ENCODE measurements around the gene RNF2.
"Not testable (repeated sequence)": the region's sequence is repeated elsewhere in the genome, so short reads cannot be mapped to it uniquely, and the experiment has no call there.

The RNF2 gene

DNA sequence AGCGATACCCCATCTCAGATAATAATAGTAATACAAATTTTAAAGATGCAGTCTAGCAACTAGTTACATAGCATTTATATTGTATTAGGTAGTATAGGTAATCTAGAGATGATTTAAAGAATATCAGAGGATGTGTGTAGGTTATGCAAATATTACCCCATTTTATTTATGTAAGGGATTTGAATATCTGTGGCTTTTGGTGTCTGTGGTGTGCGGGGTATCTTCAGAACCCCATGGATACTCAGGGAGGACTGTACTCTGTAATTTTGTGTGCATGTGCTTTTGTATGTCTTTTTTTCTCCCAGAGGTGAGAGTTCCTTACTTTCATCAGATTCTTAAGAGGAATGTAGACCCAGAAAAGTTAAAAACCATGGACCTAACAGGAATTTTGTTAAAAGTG lies 12.8 kb downstream of the RNF2 start:
- Mint-ChIP-seq H3K27ac (ENCODE audit: low read depth) (no peak overlapping the region), H3K36me3 (ENCODE audit: insufficient read depth) (no peaks in the 10 kb centered on the region), H3K4me1 (peaks cover 45% of the 10 kb centered on the region), H3K4me3 (no peak overlapping the region), H3K27me3 (no peaks in the 10 kb centered on the region), H3K9me3 (no peaks in the 10 kb centered on the region)
- no peak for DNase-seq (ENCODE audit: low spot score in 2 of 2)
- no peak for ATAC-seq (replicated peaks; ENCODE audit: extremely low read depth, poor library complexity, severe bottlenecking)

DNA sequence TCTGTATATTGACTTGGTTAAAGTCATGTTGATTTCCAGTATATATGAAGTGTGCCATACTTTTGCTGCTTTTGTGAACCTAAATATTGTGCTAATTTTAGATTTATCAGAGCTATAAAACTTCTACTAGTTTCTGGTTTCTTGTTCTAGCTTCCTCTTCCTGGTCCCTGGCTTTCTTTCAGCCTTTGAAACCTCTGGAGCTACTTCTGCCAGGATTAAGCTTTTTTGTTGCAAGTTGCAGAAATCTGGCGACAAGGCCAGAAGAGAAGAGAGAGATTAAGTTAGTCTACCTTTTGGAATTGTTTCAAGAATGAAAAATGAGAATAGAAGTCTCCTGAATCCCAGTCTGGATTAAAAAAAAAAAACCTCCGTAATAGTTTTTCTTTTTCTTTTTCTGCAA lies 13.5 kb downstream of the RNF2 start:
- ATAC-seq (replicated peaks; ENCODE audit: extremely low read depth, poor library complexity, severe bottlenecking) = no peak
- Mint-ChIP-seq H3K36me3 (ENCODE audit: insufficient read depth) (no peaks in the 10 kb centered on the region), H3K4me1 (peaks cover 47% of the 10 kb centered on the region), H3K27ac (ENCODE audit: low read depth) (no peak overlapping the region), H3K4me3 (no peak overlapping the region), H3K9me3 (no peaks in the 10 kb centered on the region), H3K27me3 (no peaks in the 10 kb centered on the region)
- no peak for DNase-seq (ENCODE audit: low spot score in 2 of 2)

DNA sequence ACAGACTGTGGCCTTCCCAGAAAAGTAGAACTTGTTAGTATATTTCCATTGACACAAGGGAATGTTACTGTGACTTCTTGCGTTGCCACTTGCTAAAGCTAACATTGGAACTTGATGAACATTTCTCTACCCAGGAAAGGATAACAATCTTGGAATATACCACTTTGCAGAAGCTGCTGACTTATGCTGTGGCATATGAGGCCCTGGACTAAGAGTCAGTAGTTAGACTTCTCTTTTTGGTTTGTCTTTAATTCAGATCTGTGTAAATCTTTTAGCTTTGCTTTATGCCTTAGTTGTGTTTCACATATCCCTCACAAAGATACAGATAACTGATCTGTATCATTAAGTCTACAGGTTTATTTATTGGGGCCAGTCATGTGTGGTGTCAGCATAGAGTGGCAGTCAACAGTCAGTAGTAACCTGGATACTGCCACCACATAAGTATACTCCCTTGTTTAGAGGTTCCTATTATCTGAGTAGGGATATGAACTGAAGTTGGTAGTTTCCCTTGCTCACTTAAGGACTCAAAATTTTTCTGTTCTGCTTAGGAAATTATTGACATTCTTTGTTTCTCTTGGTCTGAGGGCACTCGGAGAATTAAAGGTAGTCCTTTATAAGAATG lies 14.7 kb downstream of the RNF2 start:
- peaks cover 49% of the 10 kb centered on the region for H3K4me1 Mint-ChIP-seq
- ATAC-seq (replicated peaks; ENCODE audit: extremely low read depth, poor library complexity, severe bottlenecking) = no peak
- H3K27me3 Mint-ChIP-seq = no peaks in the 10 kb centered on the region
- no peak for DNase-seq (ENCODE audit: low spot score in 2 of 2)
- no peak overlapping the region for H3K27ac Mint-ChIP-seq (ENCODE audit: low read depth)
- H3K9me3 Mint-ChIP-seq = no peaks in the 10 kb centered on the region
- no peak overlapping the region for H3K4me3 Mint-ChIP-seq
- H3K36me3 Mint-ChIP-seq (ENCODE audit: insufficient read depth) = no peaks in the 10 kb centered on the region

DNA sequence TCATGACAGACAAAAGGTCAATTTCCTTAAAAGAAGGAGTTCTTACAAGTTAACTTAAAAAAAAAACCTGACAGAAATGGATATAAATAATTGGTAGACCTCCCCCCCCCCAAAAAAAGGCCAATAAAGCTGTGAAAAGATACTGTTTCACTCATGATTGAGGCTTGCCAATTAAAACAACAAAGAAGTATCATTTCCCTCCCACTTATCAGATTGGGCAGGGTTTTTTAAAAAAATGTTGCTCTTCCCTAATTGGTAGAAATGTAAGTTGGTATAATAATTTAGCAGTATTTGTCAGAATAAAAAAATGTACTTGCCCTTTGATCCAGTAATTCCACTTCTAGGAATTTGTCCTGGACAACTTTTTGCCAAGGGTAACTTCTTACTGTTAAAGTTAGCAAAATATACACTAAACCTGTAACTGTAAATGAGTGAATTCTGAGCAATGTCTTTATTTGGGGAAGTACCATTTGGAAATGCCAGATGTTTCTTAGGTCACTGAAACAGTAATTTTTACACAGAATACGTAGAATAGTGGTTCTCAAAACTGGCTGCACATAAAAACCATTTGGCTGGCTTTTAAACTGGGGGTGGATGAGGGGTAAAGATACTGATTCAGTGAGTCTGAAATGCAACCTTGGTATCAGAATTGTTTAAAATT lies 17.5 kb downstream of the RNF2 start:
- no peak for ATAC-seq (replicated peaks; ENCODE audit: extremely low read depth, poor library complexity, severe bottlenecking)
- H3K27ac Mint-ChIP-seq (ENCODE audit: low read depth) = no peak overlapping the region
- no peak for DNase-seq (ENCODE audit: low spot score in 2 of 2)
- no peaks in the 10 kb centered on the region for H3K36me3 Mint-ChIP-seq (ENCODE audit: insufficient read depth)
- no peaks in the 10 kb centered on the region for H3K27me3 Mint-ChIP-seq
- H3K4me1 Mint-ChIP-seq = peaks cover 69% of the 10 kb centered on the region
- H3K9me3 Mint-ChIP-seq = no peaks in the 10 kb centered on the region
- H3K4me3 Mint-ChIP-seq = no peak overlapping the region

DNA sequence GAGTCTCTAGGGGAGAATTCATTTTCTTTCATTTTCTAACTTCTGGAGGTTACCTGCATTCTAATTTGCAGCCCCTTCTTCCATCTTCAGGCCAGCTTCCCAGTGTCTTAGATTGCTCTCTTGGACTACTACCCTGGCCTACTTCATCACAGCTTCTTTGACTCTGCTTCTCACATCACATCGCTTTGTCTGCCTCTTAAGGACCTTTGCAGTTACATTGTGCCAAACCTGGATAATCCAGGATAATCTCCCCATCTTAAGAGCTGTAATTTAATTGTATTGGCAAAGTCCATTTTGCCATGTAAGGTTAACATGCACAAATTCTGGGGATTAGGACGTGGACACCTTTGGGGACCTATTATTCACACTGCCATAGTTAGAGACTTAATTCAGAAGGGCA lies 18.4 kb downstream of the RNF2 start:
- ATAC-seq (replicated peaks; ENCODE audit: extremely low read depth, poor library complexity, severe bottlenecking) (no peak), DNase-seq (ENCODE audit: low spot score in 2 of 2) (no peak)
- Mint-ChIP-seq H3K36me3 (ENCODE audit: insufficient read depth) (no peaks in the 10 kb centered on the region), H3K9me3 (no peaks in the 10 kb centered on the region), H3K4me3 (no peak overlapping the region), H3K4me1 (peaks cover 70% of the 10 kb centered on the region), H3K27me3 (no peaks in the 10 kb centered on the region), H3K27ac (ENCODE audit: low read depth) (no peak overlapping the region)

DNA sequence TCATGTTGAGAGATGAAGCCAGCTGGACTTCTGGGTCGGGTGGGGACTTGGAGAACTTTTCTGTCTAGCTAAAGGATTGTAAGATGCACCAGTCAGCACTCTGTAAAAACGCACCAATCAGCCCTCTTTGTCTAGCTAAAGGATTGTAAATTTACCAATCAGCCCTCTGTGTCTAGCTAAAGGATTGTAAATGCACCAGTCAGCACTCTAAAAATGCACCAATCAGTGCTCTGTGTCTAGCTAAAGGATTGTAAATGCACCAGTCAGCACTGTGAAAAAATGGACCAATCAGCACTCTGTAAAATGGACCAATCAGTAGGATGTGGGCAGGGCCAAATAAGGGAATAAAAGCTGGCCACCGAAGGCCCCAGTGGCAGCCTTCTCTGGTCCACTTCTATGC lies 19.6 kb downstream of the RNF2 start:
- H3K4me1 Mint-ChIP-seq = peaks cover 64% of the 10 kb centered on the region
- ATAC-seq (replicated peaks; ENCODE audit: extremely low read depth, poor library complexity, severe bottlenecking); H3K4me3 Mint-ChIP-seq; H3K27ac Mint-ChIP-seq (ENCODE audit: low read depth); DNase-seq (ENCODE audit: low spot score in 2 of 2); H3K9me3 Mint-ChIP-seq; H3K36me3 Mint-ChIP-seq (ENCODE audit: insufficient read depth); H3K27me3 Mint-ChIP-seq: not testable (repeated sequence)

DNA sequence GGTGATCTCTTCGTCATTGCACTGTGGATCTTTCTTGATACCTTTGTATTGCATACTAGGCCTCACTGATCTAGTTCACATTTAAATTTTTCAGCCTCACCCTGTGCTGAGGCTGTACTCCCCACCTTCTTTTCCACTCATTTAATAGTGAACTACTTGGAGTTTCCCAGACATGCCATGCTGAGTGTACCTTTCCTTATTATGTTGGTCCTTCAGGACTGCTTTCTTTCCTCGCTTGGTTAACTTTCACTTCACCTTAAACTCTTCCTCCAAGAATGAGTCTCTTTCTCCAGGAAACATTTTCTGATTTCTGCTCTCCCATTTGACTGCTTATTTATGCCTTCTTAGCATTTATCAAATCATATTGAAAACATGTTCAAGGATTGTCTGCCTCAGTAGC lies 20.8 kb downstream of the RNF2 start:
- Mint-ChIP-seq H3K4me1 (peaks cover 60% of the 10 kb centered on the region), H3K9me3 (no peaks in the 10 kb centered on the region), H3K4me3 (no peak overlapping the region), H3K27me3 (no peaks in the 10 kb centered on the region), H3K27ac (ENCODE audit: low read depth) (no peak overlapping the region), H3K36me3 (ENCODE audit: insufficient read depth) (no peaks in the 10 kb centered on the region)
- no peak for ATAC-seq (replicated peaks; ENCODE audit: extremely low read depth, poor library complexity, severe bottlenecking)
- DNase-seq (ENCODE audit: low spot score in 2 of 2) = no peak

DNA sequence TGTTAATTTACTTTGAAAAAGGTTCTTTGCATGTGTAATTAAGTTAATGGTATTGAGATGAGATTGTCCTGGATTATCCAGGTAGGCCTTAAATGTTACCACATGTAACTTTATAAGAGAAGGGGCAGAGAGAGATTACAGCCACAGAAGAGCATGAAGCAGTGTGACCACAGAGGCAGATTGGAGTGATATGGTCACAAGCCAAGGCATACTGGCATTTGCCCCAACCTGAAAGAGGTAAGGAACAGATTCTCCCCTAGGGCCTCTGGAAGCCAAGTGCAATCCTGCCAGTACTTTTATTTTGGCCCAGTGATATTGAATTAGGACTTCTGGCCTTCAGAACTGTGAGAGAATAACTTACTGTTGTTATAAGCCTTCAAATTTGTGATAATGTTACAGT lies 23.0 kb downstream of the RNF2 start:
- no peaks in the 10 kb centered on the region for H3K36me3 Mint-ChIP-seq (ENCODE audit: insufficient read depth)
- no peaks in the 10 kb centered on the region for H3K9me3 Mint-ChIP-seq
- H3K27ac Mint-ChIP-seq (ENCODE audit: low read depth) = no peak overlapping the region
- H3K4me1 Mint-ChIP-seq = peaks cover 60% of the 10 kb centered on the region
- ATAC-seq (replicated peaks; ENCODE audit: extremely low read depth, poor library complexity, severe bottlenecking) (no peak), DNase-seq (ENCODE audit: low spot score in 2 of 2) (no peak)
- no peak overlapping the region for H3K4me3 Mint-ChIP-seq
- no peaks in the 10 kb centered on the region for H3K27me3 Mint-ChIP-seq

DNA sequence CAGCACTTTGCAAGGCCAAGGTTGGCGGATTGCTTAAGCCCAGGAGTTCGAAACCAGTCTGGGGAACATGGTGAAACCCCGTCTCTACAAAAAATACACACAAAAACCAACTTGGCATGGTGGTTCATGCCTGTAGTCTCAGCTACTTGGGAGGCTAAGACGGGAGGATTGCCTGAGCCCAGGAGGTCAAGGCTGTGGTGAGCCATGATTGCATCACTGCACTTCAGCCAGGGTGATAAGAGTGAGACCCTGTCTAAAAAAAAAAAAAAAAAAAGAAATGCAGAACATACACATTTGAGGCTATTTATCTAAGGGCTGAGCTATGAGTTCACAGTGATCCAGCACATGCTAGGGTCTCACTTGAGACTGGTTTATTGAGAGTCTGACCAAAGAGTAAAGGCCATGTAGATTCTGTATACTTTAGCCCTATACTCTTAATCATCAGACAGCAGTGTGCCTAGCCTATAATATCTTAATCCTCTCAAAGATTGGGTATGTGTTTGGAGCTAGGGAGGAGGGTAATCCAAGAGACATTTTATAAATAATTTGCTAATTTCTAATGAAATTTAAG lies 23.9 kb downstream of the RNF2 start:
- no peak for ATAC-seq (replicated peaks; ENCODE audit: extremely low read depth, poor library complexity, severe bottlenecking)
- Mint-ChIP-seq H3K4me1 (peaks cover 59% of the 10 kb centered on the region), H3K27me3 (no peaks in the 10 kb centered on the region), H3K36me3 (ENCODE audit: insufficient read depth) (no peaks in the 10 kb centered on the region), H3K27ac (ENCODE audit: low read depth) (no peak overlapping the region), H3K4me3 (no peak overlapping the region), H3K9me3 (no peaks in the 10 kb centered on the region)
- DNase-seq (ENCODE audit: low spot score in 2 of 2) = no peak

DNA sequence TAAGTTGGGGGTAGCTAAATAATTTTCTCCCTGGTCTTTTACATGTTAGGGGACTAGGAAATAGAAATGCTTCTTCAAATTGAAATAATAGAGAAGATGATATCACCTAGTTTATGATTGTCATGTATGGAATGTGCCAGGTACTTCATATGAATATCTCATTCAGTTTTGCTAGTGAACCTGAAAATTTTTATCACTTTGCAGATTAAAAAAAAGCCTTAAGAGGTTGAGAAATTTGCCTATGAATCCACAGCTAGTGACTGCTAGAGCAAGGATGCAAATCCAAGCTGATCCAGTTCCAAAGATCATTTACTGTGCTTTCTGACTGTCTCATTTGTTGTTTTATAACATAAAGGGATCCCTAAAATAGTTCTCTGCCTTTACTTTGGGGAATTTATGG lies 24.7 kb downstream of the RNF2 start:
- Mint-ChIP-seq H3K4me3 (no peak overlapping the region), H3K9me3 (no peaks in the 10 kb centered on the region), H3K4me1 (peaks cover 66% of the 10 kb centered on the region), H3K27ac (ENCODE audit: low read depth) (no peak overlapping the region), H3K27me3 (no peaks in the 10 kb centered on the region), H3K36me3 (ENCODE audit: insufficient read depth) (no peaks in the 10 kb centered on the region)
- ATAC-seq (replicated peaks; ENCODE audit: extremely low read depth, poor library complexity, severe bottlenecking) = no peak
- no peak for DNase-seq (ENCODE audit: low spot score in 2 of 2)

DNA sequence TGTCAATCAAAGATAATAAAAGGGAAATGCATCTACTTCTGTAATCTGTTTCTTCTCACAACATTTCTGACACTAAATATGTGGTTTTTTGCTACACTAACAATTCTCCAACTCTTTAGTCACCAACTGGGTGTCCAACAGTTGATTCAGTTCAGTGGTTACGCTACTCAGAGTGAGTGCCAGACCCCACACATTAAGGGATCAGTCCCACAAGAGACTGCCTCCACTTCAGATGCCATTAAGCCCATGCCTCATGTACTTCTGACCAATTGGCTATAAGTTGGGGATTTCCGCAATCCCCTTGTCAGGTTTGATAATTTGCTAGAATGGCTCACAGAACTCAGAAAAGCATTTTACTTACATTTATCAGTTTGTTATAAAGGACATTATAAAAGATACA lies 28.4 kb downstream of the RNF2 start:
- Mint-ChIP-seq H3K9me3 (no peaks in the 10 kb centered on the region), H3K4me3 (no peak overlapping the region), H3K36me3 (ENCODE audit: insufficient read depth) (peaks cover 1% of the 10 kb centered on the region), H3K27ac (ENCODE audit: low read depth) (no peak overlapping the region), H3K4me1 (peaks cover 58% of the 10 kb centered on the region), H3K27me3 (no peaks in the 10 kb centered on the region)
- DNase-seq (ENCODE audit: low spot score in 2 of 2) = no peak
- no peak for ATAC-seq (replicated peaks; ENCODE audit: extremely low read depth, poor library complexity, severe bottlenecking)

DNA sequence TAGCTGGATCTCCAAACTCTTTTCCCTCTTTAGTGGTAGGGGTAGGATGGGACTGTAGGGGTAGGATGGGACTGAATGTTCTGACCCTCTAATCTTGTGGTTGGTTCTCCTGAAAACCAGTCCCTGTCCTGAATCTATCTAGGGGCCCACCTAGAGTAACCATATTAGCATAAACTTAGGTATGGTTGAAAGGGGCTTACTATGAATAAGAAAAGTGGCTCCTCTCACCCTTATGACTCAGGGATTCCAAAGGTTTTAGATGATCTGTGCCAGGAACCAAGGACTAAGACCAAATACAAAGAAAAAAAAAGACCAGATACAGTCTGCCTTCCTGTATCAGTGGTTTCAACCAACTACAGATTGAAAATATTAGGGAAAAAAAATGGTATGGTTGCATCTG lies 28.9 kb downstream of the RNF2 start:
- Mint-ChIP-seq H3K36me3 (ENCODE audit: insufficient read depth) (peaks cover 1% of the 10 kb centered on the region), H3K4me1 (peaks cover 58% of the 10 kb centered on the region), H3K27ac (ENCODE audit: low read depth) (no peak overlapping the region), H3K9me3 (no peaks in the 10 kb centered on the region), H3K4me3 (no peak overlapping the region), H3K27me3 (no peaks in the 10 kb centered on the region)
- no peak for DNase-seq (ENCODE audit: low spot score in 2 of 2)
- ATAC-seq (replicated peaks; ENCODE audit: extremely low read depth, poor library complexity, severe bottlenecking) = no peak

DNA sequence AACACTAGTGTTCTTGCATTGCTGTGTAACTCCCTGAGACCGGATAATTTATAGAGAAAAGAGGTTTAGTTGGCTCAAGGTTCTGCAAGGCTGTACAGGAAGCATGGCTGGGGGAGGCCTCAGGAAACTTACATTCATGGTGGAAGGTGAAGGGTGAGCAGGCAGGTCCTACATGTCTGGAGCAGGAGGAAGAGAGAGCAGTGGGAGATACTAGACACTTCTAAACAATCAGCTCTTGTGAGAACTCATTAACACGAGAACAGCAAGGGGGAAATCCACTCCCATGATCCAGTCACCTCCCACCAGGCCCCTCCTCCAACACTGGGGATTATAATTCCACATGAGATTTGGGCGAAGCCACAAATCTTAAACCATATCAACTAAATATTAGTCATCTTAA lies 30.1 kb downstream of the RNF2 start:
- H3K4me3 Mint-ChIP-seq = no peak overlapping the region
- peaks cover 64% of the 10 kb centered on the region for H3K4me1 Mint-ChIP-seq
- DNase-seq (ENCODE audit: low spot score in 2 of 2) (no peak), ATAC-seq (replicated peaks; ENCODE audit: extremely low read depth, poor library complexity, severe bottlenecking) (no peak)
- no peaks in the 10 kb centered on the region for H3K27me3 Mint-ChIP-seq
- H3K9me3 Mint-ChIP-seq = no peaks in the 10 kb centered on the region
- no peak overlapping the region for H3K27ac Mint-ChIP-seq (ENCODE audit: low read depth)
- H3K36me3 Mint-ChIP-seq (ENCODE audit: insufficient read depth) = peaks cover 1% of the 10 kb centered on the region
